Activated CD8-positive, alpha-beta memory T cell treated with anti-CD3 and anti-CD28 coated beads for 4 hours (primary cell): Measurements from ENCODE around the gene VPS13C.

Source experiments
- DNase-seq, 2 donors: peaks; one replicate each; pipeline ENCODE4 v3.0.0-alpha.2; 2020; ENCODE audit warnings: low read depth in 2 of 2

VPS13C gene

GRCh38 chr15:61938249-61938648, 122.0 kb downstream of the VPS13C start:
- DNase-seq, result no peak

GRCh38 chr15:61936528-61937195, 123.6 kb downstream of the VPS13C start:
- no peak for DNase-seq

- no peak for DNase-seq
Measured at GRCh38 chr15:61935493-61935892, 124.8 kb downstream of the VPS13C start.

- DNase-seq, result no peak
Measured at GRCh38 chr15:61929452-61929851, 130.8 kb downstream of the VPS13C start.

DNA sequence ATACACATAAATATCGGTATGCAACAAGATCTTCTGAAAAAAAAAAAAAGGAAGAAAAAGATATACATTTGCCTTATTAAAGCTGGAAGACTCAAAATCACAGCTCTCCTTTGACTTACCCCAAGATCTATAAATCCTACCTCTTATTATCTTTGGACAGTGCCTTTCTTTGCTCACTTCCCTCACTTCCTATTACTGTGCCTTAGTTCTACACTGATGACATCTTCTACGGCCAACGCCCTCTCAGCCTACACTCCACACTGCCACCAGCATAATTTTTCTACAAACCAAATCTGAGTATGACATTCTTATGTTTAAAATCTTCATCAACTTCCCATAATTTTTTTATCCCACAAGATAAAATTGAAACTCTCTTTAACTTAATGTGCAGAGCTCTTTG, 137.1 kb downstream of the VPS13C start:
- DNase-seq, result no peak

GRCh38 chr15:61921093-61921492, 139.2 kb downstream of the VPS13C start:
- DNase-seq, result no peak

DNA sequence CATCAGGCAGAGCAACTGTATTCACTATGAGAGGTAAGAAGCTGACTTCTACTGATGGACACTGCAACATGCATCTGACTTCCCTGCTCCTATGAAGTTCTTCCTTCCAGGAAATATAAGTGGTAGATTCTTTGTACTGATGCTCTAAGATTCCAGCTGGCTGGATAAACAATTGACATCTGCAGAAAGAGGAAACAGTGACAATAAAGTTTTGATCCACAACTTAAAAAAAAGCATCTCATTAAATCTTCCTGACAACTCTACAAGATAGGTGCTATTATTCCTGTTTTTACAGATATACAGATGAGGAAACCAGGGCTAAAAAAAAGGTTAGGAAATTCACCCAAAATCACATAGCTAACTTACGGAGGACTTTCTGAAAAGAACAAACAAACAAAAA, 142.8 kb downstream of the VPS13C start:
- no peak for DNase-seq

DNA sequence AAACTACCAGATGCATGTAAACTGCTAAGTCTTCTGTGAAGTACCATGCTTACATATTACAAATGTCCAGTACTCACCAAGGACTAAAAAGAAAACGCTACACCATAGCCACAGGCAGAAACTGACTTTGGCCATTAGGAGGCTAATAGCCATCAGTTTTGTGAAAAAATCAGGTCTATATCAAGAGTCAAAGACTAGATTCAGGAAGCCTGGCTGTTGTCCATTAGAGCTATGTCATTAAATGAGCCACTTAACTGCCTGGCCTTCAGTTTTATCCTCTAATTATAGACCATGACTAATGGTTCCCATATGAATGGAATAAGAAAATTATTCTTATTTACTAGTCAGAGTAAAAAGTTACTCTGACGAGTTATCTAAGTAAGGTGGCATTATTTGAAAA, 144.1 kb downstream of the VPS13C start:
- no peak for DNase-seq

GRCh38 chr15:61915640-61916039, 144.6 kb downstream of the VPS13C start:
- DNase-seq, result no peak

DNA sequence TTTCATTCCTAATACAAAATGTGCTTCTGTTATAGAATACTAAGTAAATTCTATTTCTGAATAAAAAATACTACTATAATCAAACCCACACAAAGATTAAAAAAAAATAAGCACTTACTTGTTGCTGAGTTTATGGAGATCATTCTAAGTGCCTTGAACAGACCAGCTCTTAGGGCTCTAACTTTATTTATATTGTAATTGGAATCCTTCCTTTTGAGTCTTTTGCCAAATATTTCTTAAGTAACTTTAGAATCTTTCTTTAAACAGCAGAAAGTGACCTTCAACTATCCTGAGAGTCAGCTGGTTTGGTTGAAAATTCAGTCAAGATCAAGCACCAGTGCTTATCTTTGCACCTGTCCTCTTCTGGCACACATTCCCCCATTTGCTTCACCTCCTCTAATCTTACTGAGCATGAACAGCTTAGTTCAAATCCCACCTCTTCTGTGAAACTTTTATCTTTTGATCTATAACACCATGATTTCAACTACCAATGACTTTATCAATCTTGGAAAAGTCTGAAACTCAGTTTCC, 149.3 kb downstream of the VPS13C start:
- no peak for DNase-seq

GRCh38 chr15:61908241-61908640, 152.0 kb downstream of the VPS13C start:
- DNase-seq, result no peak

DNA sequence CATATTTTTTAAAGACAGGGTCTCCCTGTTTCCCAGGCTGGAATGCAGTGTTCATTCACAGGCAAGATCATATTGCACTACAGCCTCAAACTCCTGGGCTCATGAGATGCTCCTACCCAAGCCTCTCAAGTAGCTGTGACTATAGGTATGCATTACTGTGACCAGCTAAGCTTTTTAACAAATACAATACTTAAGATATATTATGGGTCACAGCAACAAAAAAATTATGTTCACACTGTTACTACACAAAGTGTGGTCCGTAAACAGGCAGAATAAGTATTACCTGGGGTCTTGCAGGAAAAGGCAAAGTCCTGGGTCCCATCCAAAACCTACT, 152.5 kb downstream of the VPS13C start:
- no peak for DNase-seq

DNA sequence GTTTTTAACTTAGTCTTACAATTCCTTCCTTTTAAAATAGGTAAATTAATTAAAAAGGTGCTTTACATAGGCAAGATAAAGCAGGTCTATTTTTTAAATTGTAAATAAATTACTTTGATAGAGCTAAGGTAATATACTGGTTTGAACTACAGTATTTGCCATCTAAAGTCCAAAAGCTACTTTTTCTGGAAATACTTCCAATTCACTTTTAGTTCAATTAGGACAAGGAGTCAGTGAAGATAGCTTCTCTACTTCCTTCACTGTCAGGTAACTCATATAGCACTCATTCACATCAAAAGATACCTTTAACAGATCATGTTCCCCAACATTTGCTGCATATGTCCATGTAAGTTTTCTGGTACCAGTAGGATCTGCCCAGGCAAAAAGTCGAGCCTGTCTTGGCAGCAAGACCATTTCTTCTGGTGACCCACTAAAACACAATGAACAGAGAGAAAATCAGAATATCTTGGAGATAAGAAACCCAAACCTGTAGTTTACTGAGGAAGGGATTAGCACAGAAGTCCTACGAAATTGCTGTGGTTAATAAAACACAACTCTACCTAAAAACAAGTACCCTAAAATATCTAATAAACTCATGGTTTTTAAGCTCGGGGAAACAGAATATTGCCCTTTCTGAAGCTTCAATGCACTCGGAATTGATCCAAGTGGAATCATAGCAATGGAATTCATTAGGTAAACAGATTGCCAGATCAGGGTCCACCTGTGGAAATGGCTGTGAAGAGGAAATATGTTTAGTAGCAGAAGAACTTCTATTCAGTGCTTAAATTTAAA, 153.1 kb downstream of the VPS13C start:
- DNase-seq, result no peak

- DNase-seq, result no peak
Measured at GRCh38 chr15:61893146-61893545, 167.1 kb downstream of the VPS13C start.

GRCh38 chr15:61892140-61892539, 168.1 kb downstream of the VPS13C start:
- no peak for DNase-seq

GRCh38 chr15:61890106-61890505, 170.1 kb downstream of the VPS13C start:
- no peak for DNase-seq

DNA sequence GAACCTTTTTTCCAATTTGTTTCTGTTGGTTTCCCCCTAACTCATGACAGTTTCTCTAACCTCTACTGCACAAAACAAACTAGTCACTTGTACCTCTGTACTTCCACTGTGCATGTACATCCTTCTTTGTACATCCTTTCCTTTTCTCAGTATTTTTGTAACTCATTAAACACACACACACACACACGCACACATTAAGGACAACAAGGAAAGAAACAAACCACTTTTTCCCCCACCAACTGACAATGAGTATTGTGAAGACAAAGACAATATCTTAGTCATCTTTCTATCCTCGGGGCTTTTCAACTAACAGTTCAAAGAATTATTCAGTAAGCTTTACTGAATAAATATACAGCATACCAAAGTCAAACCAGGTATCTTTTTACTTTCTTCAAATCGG, 170.5 kb downstream of the VPS13C start:
- no peak for DNase-seq

- no peak for DNase-seq
Measured at GRCh38 chr15:61888074-61888780, 172.0 kb downstream of the VPS13C start.

GRCh38 chr15:61880084-61880483, 180.2 kb downstream of the VPS13C start:
- no peak for DNase-seq

DNA sequence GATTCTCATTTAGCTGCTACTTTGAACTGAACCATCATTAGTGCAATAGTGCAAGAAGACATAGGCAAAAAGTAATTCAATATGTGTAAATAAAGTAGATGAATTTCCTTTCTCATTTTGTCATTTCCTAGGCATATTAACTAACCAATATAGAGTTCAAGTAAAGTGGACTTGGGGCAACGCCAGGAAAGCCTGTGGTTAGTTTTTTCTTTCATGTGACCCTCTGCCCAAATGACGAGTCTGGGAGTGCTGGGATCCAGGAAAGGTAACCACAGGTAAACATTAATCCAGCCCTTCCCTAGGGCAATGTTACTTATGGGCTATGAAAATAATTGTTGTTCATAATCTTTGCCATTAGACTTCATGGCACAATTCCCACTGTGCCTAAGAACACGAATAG, 181.0 kb downstream of the VPS13C start:
- no peak for DNase-seq

GRCh38 chr15:61871926-61872522, 188.2 kb downstream of the VPS13C start:
- DNase-seq, result no peak

- no peak for DNase-seq
Measured at GRCh38 chr15:61869656-61870055, 190.6 kb downstream of the VPS13C start.
